Measurements from ENCODE around the gene TMEM63C. TPM values are rescaled to one million over a fixed set of nuclear protein-coding genes. Genes with fewer than 3 reads are reported as not detected.

Gene TMEM63C
- total RNA-seq, 1 donor from 2014 or later = 0.91 TPM

DNA sequence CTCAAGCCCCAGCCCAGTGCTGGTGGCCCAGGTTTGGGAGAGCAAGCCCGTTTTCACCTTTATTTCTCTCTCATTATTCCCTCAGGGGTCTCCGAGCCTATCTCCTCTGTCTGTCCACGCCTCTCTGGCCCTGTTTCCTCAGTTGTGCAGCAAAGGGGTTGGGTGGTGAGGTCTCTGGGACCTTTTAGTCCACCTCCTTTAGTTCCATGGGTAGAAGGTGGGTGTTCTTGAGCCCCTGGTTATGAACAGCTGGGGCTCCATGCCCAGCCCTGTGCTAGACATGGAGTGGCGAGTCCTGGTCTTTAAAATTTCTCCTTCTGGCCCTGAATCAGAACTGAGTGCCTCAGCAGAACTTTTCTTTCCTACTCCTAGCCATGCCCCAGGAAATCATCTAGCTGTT, 90.7 kb downstream of the TMEM63C start:
- peaks cover 5% of the 10 kb centered on the region for H3K36me3 Mint-ChIP-seq (ENCODE audit: low read depth)
- no peaks in the 10 kb centered on the region for H3K9me3 Mint-ChIP-seq
- no peak overlapping the region for H3K4me3 Mint-ChIP-seq
- DNase-seq (ENCODE audit: low read depth, low spot score) = no peak
- no peak overlapping the region for H3K27ac Mint-ChIP-seq (ENCODE audit: unreplicated experiment)
- TF ChIP-seq, protein P1, sequence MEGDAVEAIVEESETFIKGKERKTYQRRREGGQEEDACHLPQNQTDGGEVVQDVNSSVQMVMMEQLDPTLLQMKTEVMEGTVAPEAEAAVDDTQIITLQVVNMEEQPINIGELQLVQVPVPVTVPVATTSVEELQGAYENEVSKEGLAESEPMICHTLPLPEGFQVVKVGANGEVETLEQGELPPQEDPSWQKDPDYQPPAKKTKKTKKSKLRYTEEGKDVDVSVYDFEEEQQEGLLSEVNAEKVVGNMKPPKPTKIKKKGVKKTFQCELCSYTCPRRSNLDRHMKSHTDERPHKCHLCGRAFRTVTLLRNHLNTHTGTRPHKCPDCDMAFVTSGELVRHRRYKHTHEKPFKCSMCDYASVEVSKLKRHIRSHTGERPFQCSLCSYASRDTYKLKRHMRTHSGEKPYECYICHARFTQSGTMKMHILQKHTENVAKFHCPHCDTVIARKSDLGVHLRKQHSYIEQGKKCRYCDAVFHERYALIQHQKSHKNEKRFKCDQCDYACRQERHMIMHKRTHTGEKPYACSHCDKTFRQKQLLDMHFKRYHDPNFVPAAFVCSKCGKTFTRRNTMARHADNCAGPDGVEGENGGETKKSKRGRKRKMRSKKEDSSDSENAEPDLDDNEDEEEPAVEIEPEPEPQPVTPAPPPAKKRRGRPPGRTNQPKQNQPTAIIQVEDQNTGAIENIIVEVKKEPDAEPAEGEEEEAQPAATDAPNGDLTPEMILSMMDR (conservative IDR thresholded peaks at IDR 0.05) = no peak
- peaks cover 59% of the 10 kb centered on the region for H3K27me3 Mint-ChIP-seq (ENCODE audit: low read depth)
- H3K4me1 Mint-ChIP-seq = peaks cover 8% of the 10 kb centered on the region

DNA sequence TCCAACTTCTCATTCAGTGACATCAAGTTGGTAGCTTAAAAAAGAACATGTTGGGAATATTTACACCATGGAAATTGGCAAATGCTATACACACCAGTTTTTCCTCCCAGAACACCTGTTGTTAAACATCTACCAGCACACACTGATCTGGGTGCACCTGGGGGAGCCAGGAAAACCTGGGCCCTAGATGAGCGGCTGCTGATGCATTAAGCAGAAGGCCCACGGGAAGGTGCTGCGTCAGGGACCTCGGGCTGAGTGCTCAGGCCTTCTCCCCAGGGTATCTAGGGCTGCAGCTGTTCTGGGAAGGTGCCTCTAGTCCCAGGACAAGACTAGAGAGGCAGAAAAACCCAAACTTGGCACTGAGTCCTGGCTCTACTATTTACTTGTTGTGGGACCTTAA, 92.2 kb downstream of the TMEM63C start:
- H3K4me3 Mint-ChIP-seq = no peak overlapping the region
- H3K36me3 Mint-ChIP-seq (ENCODE audit: low read depth) = peaks cover 5% of the 10 kb centered on the region
- H3K27ac Mint-ChIP-seq (ENCODE audit: unreplicated experiment) = no peak overlapping the region
- H3K27me3 Mint-ChIP-seq (ENCODE audit: low read depth) = peaks cover 46% of the 10 kb centered on the region
- peaks cover 8% of the 10 kb centered on the region for H3K4me1 Mint-ChIP-seq
- H3K9me3 Mint-ChIP-seq = no peaks in the 10 kb centered on the region
- DNase-seq (ENCODE audit: low read depth, low spot score) = no peak
- TF ChIP-seq, protein P1 (conservative IDR thresholded peaks at IDR 0.05) = no peak

DNA sequence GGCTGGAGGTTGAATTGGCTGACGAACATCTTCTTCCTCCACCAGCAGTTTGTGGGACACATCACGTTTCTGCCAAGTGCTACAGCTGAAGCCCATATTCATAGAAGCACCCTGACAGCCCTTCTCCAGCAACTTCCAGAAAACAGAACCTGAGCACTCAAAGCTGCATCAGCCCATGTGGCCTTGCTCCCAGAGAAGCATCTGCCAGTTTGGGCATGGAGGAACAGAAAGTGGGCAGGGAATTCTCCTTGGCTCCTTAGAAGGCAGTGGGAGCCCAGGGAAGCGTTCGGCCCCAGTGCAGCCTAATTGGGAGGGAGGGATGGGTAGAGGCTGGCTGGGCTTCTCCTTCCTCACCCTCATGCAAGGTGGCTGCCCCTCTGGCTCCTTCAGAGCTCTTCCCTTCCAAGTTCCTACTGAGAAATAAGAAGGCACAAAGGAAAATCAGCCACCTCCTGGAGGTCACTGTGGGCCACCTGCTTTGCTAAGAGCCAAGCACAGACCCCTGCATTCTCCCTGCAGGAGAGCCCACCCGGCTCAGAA, 93.5 kb downstream of the TMEM63C start:
- TF ChIP-seq, protein P1 (conservative IDR thresholded peaks at IDR 0.05) = no peak
- peaks cover 34% of the 10 kb centered on the region for H3K27me3 Mint-ChIP-seq (ENCODE audit: low read depth)
- DNase-seq (ENCODE audit: low read depth, low spot score) = no peak
- H3K27ac Mint-ChIP-seq (ENCODE audit: unreplicated experiment) = no peak overlapping the region
- no peak overlapping the region for H3K4me3 Mint-ChIP-seq
- peaks cover 5% of the 10 kb centered on the region for H3K36me3 Mint-ChIP-seq (ENCODE audit: low read depth)
- H3K9me3 Mint-ChIP-seq = no peaks in the 10 kb centered on the region
- peaks cover 8% of the 10 kb centered on the region for H3K4me1 Mint-ChIP-seq

DNA sequence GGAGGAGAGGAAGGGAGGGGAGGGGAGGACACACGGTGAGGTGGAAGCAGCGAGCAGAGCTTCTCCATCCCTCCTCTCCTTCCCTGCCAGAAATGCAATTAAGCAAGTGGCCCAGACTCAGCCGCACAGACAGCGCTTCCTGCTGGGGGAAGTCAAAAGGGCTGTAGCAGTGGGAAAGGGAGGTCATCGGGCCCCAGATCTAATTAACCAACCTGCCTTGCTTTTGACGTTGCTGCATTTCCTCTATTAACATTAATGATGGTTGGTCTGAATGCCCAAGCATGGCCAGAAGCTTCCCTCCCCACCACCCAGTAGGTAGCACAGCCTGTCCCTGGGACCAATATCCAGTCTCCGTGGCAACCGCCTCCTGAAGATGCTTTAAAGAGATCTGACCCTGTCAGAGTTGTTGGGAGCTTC, 94.0 kb downstream of the TMEM63C start:
- DNase-seq (ENCODE audit: low read depth, low spot score) = no peak
- Mint-ChIP-seq H3K36me3 (ENCODE audit: low read depth) (peaks cover 7% of the 10 kb centered on the region), H3K27me3 (ENCODE audit: low read depth) (peaks cover 29% of the 10 kb centered on the region), H3K4me3 (no peak overlapping the region), H3K9me3 (no peaks in the 10 kb centered on the region), H3K27ac (ENCODE audit: unreplicated experiment) (no peak overlapping the region), H3K4me1 (peaks cover 8% of the 10 kb centered on the region)
- TF ChIP-seq, protein P1 (conservative IDR thresholded peaks at IDR 0.05) = no peak

DNA sequence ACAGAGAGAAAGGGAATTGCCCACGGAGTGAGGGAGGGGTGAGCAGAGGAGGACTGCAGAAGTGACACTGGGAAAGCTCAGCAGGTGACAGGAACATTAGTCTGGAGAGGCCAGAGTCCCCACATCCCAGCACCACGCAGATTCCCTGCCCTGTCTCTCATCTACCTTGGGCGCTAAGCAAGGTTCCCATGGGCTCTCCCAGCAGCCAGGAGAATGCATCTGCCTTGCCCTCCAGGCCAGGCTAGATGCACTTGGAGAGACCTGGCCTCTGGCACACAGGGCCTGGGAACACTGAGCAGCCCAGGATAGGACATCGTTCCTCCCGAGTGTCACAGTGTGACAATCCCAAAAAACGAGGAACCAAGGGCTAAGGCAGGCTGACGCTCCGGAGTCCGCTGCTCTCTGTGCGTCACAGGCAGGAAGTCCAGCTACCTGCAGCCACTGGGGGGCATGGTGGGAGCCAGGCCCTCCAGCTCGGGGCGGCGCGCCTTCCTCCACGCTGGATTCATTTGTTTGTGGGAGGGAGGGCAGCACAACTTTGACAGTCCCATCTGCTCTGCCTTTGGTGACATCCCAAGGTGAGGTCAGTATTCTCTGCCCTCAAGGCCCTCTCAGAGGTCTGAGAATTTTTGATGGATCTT, 94.8 kb downstream of the TMEM63C start:
- peaks cover 7% of the 10 kb centered on the region for H3K36me3 Mint-ChIP-seq (ENCODE audit: low read depth)
- H3K4me3 Mint-ChIP-seq = no peak overlapping the region
- no peak overlapping the region for H3K27ac Mint-ChIP-seq (ENCODE audit: unreplicated experiment)
- DNase-seq (ENCODE audit: low read depth, low spot score) = no peak
- no peaks in the 10 kb centered on the region for H3K9me3 Mint-ChIP-seq
- TF ChIP-seq, protein P1 (conservative IDR thresholded peaks at IDR 0.05) = no peak
- H3K27me3 Mint-ChIP-seq (ENCODE audit: low read depth) = peaks cover 24% of the 10 kb centered on the region
- H3K4me1 Mint-ChIP-seq = peaks cover 13% of the 10 kb centered on the region
